CD4-positive, alpha-beta T cell (primary cell): ENCODE results near the gene TFE3. TPM values are rescaled to one million over a fixed set of nuclear protein-coding genes. Genes with fewer than 3 reads are reported as not detected.

Experiments
- ATAC-seq: fragments of 200-7000 bp; cut with Tn5 transposase; one replicate; pipeline ENCODE4 v1.10.0; 2022; ENCODE audit warnings: mild to moderate bottlenecking; ENCODE audit not compliant: poor library complexity
- CTCF ChIA-PET: fragments of 350-600 bp; sonication (Branson Sonifier 250); formaldehyde crosslinking; loops from one replicate; lab custom pipeline; 2021; ENCODE audit warnings: antibody characterized with exemption, inconsistent platforms; lab: Charles Lee
- POLR2A ChIA-PET: fragments of 350-600 bp; sonication (Branson Sonifier 250); formaldehyde crosslinking; loops from one replicate; lab custom pipeline; 2021; ENCODE audit warnings: antibody characterized with exemption, inconsistent platforms; lab: Charles Lee
- DNase-seq, 14 experiments: peaks; one replicate each; pipeline ENCODE4 v3.0.0-alpha.2; 2013 to 2020; ENCODE audit warnings: mixed read lengths in 2 of 14
- H3K27ac ChIP-seq, 2 donors: one replicate each; pipeline versions ENCODE4 v1.5.1 to v1.7.0; 2013; ENCODE audit warnings: low read length in 2 of 2, low read depth in 1 of 2, mild to moderate bottlenecking in 1 of 2
- H3K27me3 ChIP-seq, 2 experiments: 1 replicate in 1 of 2; 2 replicates in 1 of 2; pipeline versions ENCODE4 v1.6.1 to v1.7.0; 2013; ENCODE audit warnings: low read length in 2 of 2, control low read depth in 1 of 2, mild to moderate bottlenecking in 1 of 2, moderate library complexity in 1 of 2; ENCODE audit not compliant: insufficient read depth in 2 of 2, control insufficient read depth in 1 of 2
- H3K36me3 ChIP-seq: one replicate; pipeline ENCODE4 v1.6.1; 2013; ENCODE audit warnings: low read length, control low read depth; ENCODE audit not compliant: insufficient read depth
- H3K4me1 ChIP-seq: one replicate; pipeline ENCODE4 v1.6.1; 2013; ENCODE audit warnings: low read length, control low read depth; ENCODE audit not compliant: insufficient read depth
- H3K4me3 ChIP-seq: one replicate; pipeline ENCODE4 v1.5.1; 2013; ENCODE audit warnings: mild to moderate bottlenecking, low read length, moderate library complexity
- H3K9me3 ChIP-seq, 2 experiments: 1 replicate in 1 of 2; 2 replicates in 1 of 2; pipeline versions ENCODE4 v1.6.1 to v1.7.0; 2013; ENCODE audit warnings: low read length in 2 of 2, mild to moderate bottlenecking in 2 of 2, control low read depth in 1 of 2, moderate library complexity in 1 of 2; ENCODE audit not compliant: control insufficient read depth in 1 of 2, insufficient read depth in 1 of 2
- H3K27ac Mint-ChIP-seq: one replicate; pipeline ENCODE4 v1.8.0; 2020; ENCODE audit warnings: mixed read lengths
- H3K27me3 Mint-ChIP-seq: one replicate; pipeline ENCODE4 v1.8.0; 2021; ENCODE audit warnings: mixed read lengths
- H3K36me3 Mint-ChIP-seq: one replicate; pipeline ENCODE4 v1.8.0; 2021; ENCODE audit warnings: low read depth, mixed read lengths
- H3K4me1 Mint-ChIP-seq: one replicate; pipeline ENCODE4 v1.8.0; 2021; ENCODE audit warnings: low read depth, mixed read lengths
- H3K4me3 Mint-ChIP-seq: one replicate; pipeline ENCODE4 v1.8.0; 2020; ENCODE audit warnings: mild to moderate bottlenecking, mixed read lengths
- H3K9me3 Mint-ChIP-seq: one replicate; pipeline ENCODE4 v1.8.0; 2020; ENCODE audit warnings: mixed read lengths
- CTCF ChIP-seq: fragments of 200-600 bp; IDR thresholded peaks from one replicate; pipeline ENCODE4 v1.8.0; 2022; ENCODE audit warnings: antibody characterized with exemption, mild to moderate bottlenecking
- intact Hi-C, 2 experiments: fragments of 100-400 bp; cut with DNase I in 1 of 2; cut with micrococcal nuclease in 1 of 2; formaldehyde crosslinking; loops; one replicate each; pipeline versions ENCODE4 v1.15.1 to v1.9.0; 2023 to 2025; cut with DNase I, micrococcal nuclease
- total RNA-seq, 174 experiments: library from RNA in 2 of 174; stranded (reverse) in 2 of 174; gene quantifications; one replicate each; pipeline ENCODE4 v1.2.3 and lab custom pipeline; 2021 to 2026

Gene TFE3
- total RNA-seq, 2 experiments from 2014 or later, result 38.6 to 40.9 TPM

- Histone ChIP-seq H3K9me3 (no peaks in the 10 kb centered on the region), H3K4me1 (peaks cover 27% of the 10 kb centered on the region), H3K4me3 (no peak overlapping the region), H3K27me3 (no peaks in the 10 kb centered on the region), H3K27ac (peak overlapping the region in 1 of 2 donors; percentile 96), H3K36me3 (peaks cover 28% of the 10 kb centered on the region)
- no peaks in the 10 kb centered on the region for H3K27me3 Mint-ChIP-seq
- peaks cover 26% of the 10 kb centered on the region for H3K4me1 Mint-ChIP-seq
- POLR2A ChIA-PET, result no interaction called here
- intact Hi-C loops, result loop anchor here in 1 of 2 experiments (5.0 kb wide), 2 partner anchors 43 to 122 kb away; partner anchors contain the start of genes GPKOW and OTUD5
- CTCF ChIA-PET, result no interaction called here
- no peak for TF ChIP-seq CTCF
- H3K4me3 Mint-ChIP-seq, result peak overlapping the region; percentile 96
- H3K9me3 Mint-ChIP-seq, result no peaks in the 10 kb centered on the region
- ATAC-seq (no peak), DNase-seq (no peak)
- H3K27ac Mint-ChIP-seq, result peak overlapping the region; percentile 98
- H3K36me3 Mint-ChIP-seq, result peaks cover 41% of the 10 kb centered on the region
Measured at GRCh38 chrX:49000636-49001035, 42.5 kb downstream of the TFE3 start.

GRCh38 chrX:48999030-48999429, 44.1 kb downstream of the TFE3 start:
- CTCF ChIA-PET, result no interaction called here
- no peak for ATAC-seq
- intact Hi-C loops, result loop anchor here in 1 of 2 experiments (2.0 to 10.0 kb wide), 2 partner anchors 42 to 756 kb away; no protein-coding TSS in a partner anchor

GRCh38 chrX:48998391-48998790, 44.8 kb downstream of the TFE3 start:
- no peaks in the 10 kb centered on the region for H3K27me3 ChIP-seq
- Mint-ChIP-seq H3K4me3 (peak overlapping the region; percentile 62), H3K27ac (peak overlapping the region; percentile 49), H3K4me1 (peaks cover 23% of the 10 kb centered on the region), H3K36me3 (peaks cover 58% of the 10 kb centered on the region), H3K27me3 (no peaks in the 10 kb centered on the region), H3K9me3 (no peaks in the 10 kb centered on the region)
- H3K4me3 ChIP-seq, result no peak overlapping the region
- intact Hi-C loops, result loop anchor here in 1 of 2 experiments (2.0 to 10.0 kb wide), 2 partner anchors 42 to 756 kb away; no protein-coding TSS in a partner anchor
- ChIA-PET POLR2A (no interaction called here), CTCF (no interaction called here)
- ATAC-seq (no peak), DNase-seq (no peak)
- peaks cover 42% of the 10 kb centered on the region for H3K36me3 ChIP-seq
- TF ChIP-seq CTCF, result no peak
- H3K27ac ChIP-seq, result no peak overlapping the region
- H3K4me1 ChIP-seq, result peaks cover 27% of the 10 kb centered on the region
- H3K9me3 ChIP-seq, result no peaks in the 10 kb centered on the region

More at GRCh38 chrX:48999030-48999429, 44.1 kb downstream of the TFE3 start:
- peaks cover 26% of the 10 kb centered on the region for H3K4me1 Mint-ChIP-seq
- H3K9me3 Mint-ChIP-seq, result no peaks in the 10 kb centered on the region
- POLR2A ChIA-PET, result no interaction called here
- peaks cover 37% of the 10 kb centered on the region for H3K36me3 ChIP-seq
- H3K4me3 ChIP-seq, result no peak overlapping the region
- peak overlapping the region; percentile 49 for H3K27ac Mint-ChIP-seq
- H3K9me3 ChIP-seq, result no peaks in the 10 kb centered on the region
- H3K4me3 Mint-ChIP-seq, result no peak overlapping the region
- no peak for DNase-seq
- H3K36me3 Mint-ChIP-seq, result peaks cover 52% of the 10 kb centered on the region
- no peaks in the 10 kb centered on the region for H3K27me3 Mint-ChIP-seq
- H3K27ac ChIP-seq, result no peak overlapping the region
- peaks cover 27% of the 10 kb centered on the region for H3K4me1 ChIP-seq
- H3K27me3 ChIP-seq, result no peaks in the 10 kb centered on the region
- no peak for TF ChIP-seq CTCF
